ENCODE measurements around the gene AKAP8.

- TF ChIP-seq GATA2 (IDR thresholded peaks at IDR 0.05; ENCODE audit: low read depth, low read length) (no peak), GATA3 (IDR thresholded peaks at IDR 0.05; ENCODE audit: low read depth, low read length) (no peak)
Measured at GRCh38 chr19:15397782-15398181, 18.2 kb upstream of the AKAP8 start.

Measured in SH-SY5Y (cell line).